Measurements from ENCODE around the gene OR8B8.

OR8B8 gene

GRCh38 chr11:124445646-124446150 lies at the start of gene OR8B8:
OR8B8 (minus strand) TSS chr11:124445696; CDS start chr11:124441085, 4,611 bp downstream.
- H3K27ac Mint-ChIP-seq: no peak within 1 kb of the TSS

GRCh38 chr11:124493016-124493655 lies 47.6 kb upstream of the OR8B8 start:
- Mint-ChIP-seq H3K36me3 (ENCODE audit: low read depth) (no peaks in the 10 kb centered on the region), H3K27me3 (ENCODE audit: low read depth) (no peaks in the 10 kb centered on the region), H3K4me1 (ENCODE audit: low read depth) (no peaks in the 10 kb centered on the region), H3K4me3 (no peak overlapping the region), H3K27ac (no peak overlapping the region), H3K9me3 (no peaks in the 10 kb centered on the region)
- no peak for DNase-seq (ENCODE audit: low spot score)

More at GRCh38 chr11:124445646-124446150, at the start of gene OR8B8:
- no peaks in the 10 kb centered on the region for H3K27me3 Mint-ChIP-seq (ENCODE audit: low read depth)
- H3K4me3 Mint-ChIP-seq: no peak within 1 kb of the TSS
- H3K36me3 Mint-ChIP-seq (ENCODE audit: low read depth): no peaks in the 10 kb centered on the region
- no peak for DNase-seq (ENCODE audit: low spot score)
- no peaks in the 10 kb centered on the region for H3K4me1 Mint-ChIP-seq (ENCODE audit: low read depth)
- H3K9me3 Mint-ChIP-seq: no peaks in the 10 kb centered on the region

GRCh38 chr11:124483422-124483821 lies 37.9 kb upstream of the OR8B8 start:
- H3K27ac Mint-ChIP-seq: no peak overlapping the region
- no peak for DNase-seq (ENCODE audit: low spot score)
- H3K27me3 Mint-ChIP-seq (ENCODE audit: low read depth): peaks cover 21% of the 10 kb centered on the region
- H3K4me1 Mint-ChIP-seq (ENCODE audit: low read depth): peaks cover 10% of the 10 kb centered on the region
- no peaks in the 10 kb centered on the region for H3K36me3 Mint-ChIP-seq (ENCODE audit: low read depth)
- no peak overlapping the region for H3K4me3 Mint-ChIP-seq
- H3K9me3 Mint-ChIP-seq: no peaks in the 10 kb centered on the region

- Mint-ChIP-seq H3K4me3 (no peak overlapping the region), H3K36me3 (ENCODE audit: low read depth) (no peaks in the 10 kb centered on the region), H3K27me3 (ENCODE audit: low read depth) (peaks cover 21% of the 10 kb centered on the region), H3K27ac (no peak overlapping the region), H3K4me1 (ENCODE audit: low read depth) (peaks cover 10% of the 10 kb centered on the region), H3K9me3 (no peaks in the 10 kb centered on the region)
- no peak for DNase-seq (ENCODE audit: low spot score)
Observed at GRCh38 chr11:124482362-124483147, 37.1 kb upstream of the OR8B8 start.

- peak; percentile 19 for DNase-seq (ENCODE audit: low spot score)
- Mint-ChIP-seq H3K9me3 (no peaks in the 10 kb centered on the region), H3K27me3 (ENCODE audit: low read depth) (peaks cover 18% of the 10 kb centered on the region), H3K27ac (no peak overlapping the region), H3K36me3 (ENCODE audit: low read depth) (no peaks in the 10 kb centered on the region), H3K4me1 (ENCODE audit: low read depth) (peaks cover 10% of the 10 kb centered on the region), H3K4me3 (peak overlapping the region; percentile 72)
Observed at GRCh38 chr11:124481365-124482323, 36.1 kb upstream of the OR8B8 start.

GRCh38 chr11:124479561-124479960 lies 34.1 kb upstream of the OR8B8 start:
- no peak overlapping the region for H3K27ac Mint-ChIP-seq
- peaks cover 10% of the 10 kb centered on the region for H3K4me1 Mint-ChIP-seq (ENCODE audit: low read depth)
- H3K27me3 Mint-ChIP-seq (ENCODE audit: low read depth): peaks cover 18% of the 10 kb centered on the region
- DNase-seq (ENCODE audit: low spot score): no peak
- H3K4me3 Mint-ChIP-seq: no peak overlapping the region
- no peaks in the 10 kb centered on the region for H3K9me3 Mint-ChIP-seq
- H3K36me3 Mint-ChIP-seq (ENCODE audit: low read depth): no peaks in the 10 kb centered on the region

- no peak overlapping the region for H3K4me3 Mint-ChIP-seq
- no peaks in the 10 kb centered on the region for H3K4me1 Mint-ChIP-seq (ENCODE audit: low read depth)
- no peak for DNase-seq (ENCODE audit: low spot score)
- H3K27ac Mint-ChIP-seq: no peak overlapping the region
- no peaks in the 10 kb centered on the region for H3K27me3 Mint-ChIP-seq (ENCODE audit: low read depth)
- no peaks in the 10 kb centered on the region for H3K36me3 Mint-ChIP-seq (ENCODE audit: low read depth)
- H3K9me3 Mint-ChIP-seq: no peaks in the 10 kb centered on the region
Observed at GRCh38 chr11:124475265-124475664, 29.8 kb upstream of the OR8B8 start.

- Mint-ChIP-seq H3K27me3 (ENCODE audit: low read depth) (no peaks in the 10 kb centered on the region), H3K9me3 (no peaks in the 10 kb centered on the region), H3K27ac (no peak overlapping the region), H3K4me1 (ENCODE audit: low read depth) (no peaks in the 10 kb centered on the region), H3K4me3 (no peak overlapping the region), H3K36me3 (ENCODE audit: low read depth) (no peaks in the 10 kb centered on the region)
- DNase-seq (ENCODE audit: low spot score): no peak
Observed at GRCh38 chr11:124474779-124475178, 29.3 kb upstream of the OR8B8 start.

GRCh38 chr11:124474079-124474478 lies 28.6 kb upstream of the OR8B8 start:
- H3K4me3 Mint-ChIP-seq: no peak overlapping the region
- no peaks in the 10 kb centered on the region for H3K4me1 Mint-ChIP-seq (ENCODE audit: low read depth)
- no peak for DNase-seq (ENCODE audit: low spot score)
- H3K9me3 Mint-ChIP-seq: no peaks in the 10 kb centered on the region
- H3K36me3 Mint-ChIP-seq (ENCODE audit: low read depth): no peaks in the 10 kb centered on the region
- no peak overlapping the region for H3K27ac Mint-ChIP-seq
- no peaks in the 10 kb centered on the region for H3K27me3 Mint-ChIP-seq (ENCODE audit: low read depth)

GRCh38 chr11:124473476-124473875 lies 28.0 kb upstream of the OR8B8 start:
- H3K36me3 Mint-ChIP-seq (ENCODE audit: low read depth): no peaks in the 10 kb centered on the region
- H3K27me3 Mint-ChIP-seq (ENCODE audit: low read depth): no peaks in the 10 kb centered on the region
- no peaks in the 10 kb centered on the region for H3K4me1 Mint-ChIP-seq (ENCODE audit: low read depth)
- H3K9me3 Mint-ChIP-seq: no peaks in the 10 kb centered on the region
- no peak overlapping the region for H3K27ac Mint-ChIP-seq
- DNase-seq (ENCODE audit: low spot score): no peak
- no peak overlapping the region for H3K4me3 Mint-ChIP-seq

GRCh38 chr11:124470561-124471227 lies 25.2 kb upstream of the OR8B8 start:
- H3K4me1 Mint-ChIP-seq (ENCODE audit: low read depth): no peaks in the 10 kb centered on the region
- H3K9me3 Mint-ChIP-seq: no peaks in the 10 kb centered on the region
- H3K27ac Mint-ChIP-seq: no peak overlapping the region
- H3K27me3 Mint-ChIP-seq (ENCODE audit: low read depth): no peaks in the 10 kb centered on the region
- H3K4me3 Mint-ChIP-seq: no peak overlapping the region
- H3K36me3 Mint-ChIP-seq (ENCODE audit: low read depth): no peaks in the 10 kb centered on the region
- no peak for DNase-seq (ENCODE audit: low spot score)

- Mint-ChIP-seq H3K9me3 (no peaks in the 10 kb centered on the region), H3K27me3 (ENCODE audit: low read depth) (peaks cover 2% of the 10 kb centered on the region), H3K4me3 (no peak overlapping the region), H3K4me1 (ENCODE audit: low read depth) (no peaks in the 10 kb centered on the region), H3K36me3 (ENCODE audit: low read depth) (no peaks in the 10 kb centered on the region), H3K27ac (no peak overlapping the region)
- DNase-seq (ENCODE audit: low spot score): no peak
Observed at GRCh38 chr11:124467381-124467927, 22.0 kb upstream of the OR8B8 start.

GRCh38 chr11:124465368-124465767 lies 19.9 kb upstream of the OR8B8 start:
- Mint-ChIP-seq H3K4me3 (no peak overlapping the region), H3K27ac (no peak overlapping the region), H3K36me3 (ENCODE audit: low read depth) (no peaks in the 10 kb centered on the region), H3K27me3 (ENCODE audit: low read depth) (peaks cover 2% of the 10 kb centered on the region), H3K4me1 (ENCODE audit: low read depth) (no peaks in the 10 kb centered on the region), H3K9me3 (no peaks in the 10 kb centered on the region)
- DNase-seq (ENCODE audit: low spot score): no peak
